Raji (cell line): Measurements from ENCODE around the gene CHD5.

Source experiments
- POLR2A ChIP-seq: IDR thresholded peaks from 2 replicates; pipeline ENCODE4 v1.6.1; 2011; ENCODE audit warnings: low read depth, low read length, control low read depth; ENCODE audit not compliant: insufficient read depth

The CHD5 gene

DNA sequence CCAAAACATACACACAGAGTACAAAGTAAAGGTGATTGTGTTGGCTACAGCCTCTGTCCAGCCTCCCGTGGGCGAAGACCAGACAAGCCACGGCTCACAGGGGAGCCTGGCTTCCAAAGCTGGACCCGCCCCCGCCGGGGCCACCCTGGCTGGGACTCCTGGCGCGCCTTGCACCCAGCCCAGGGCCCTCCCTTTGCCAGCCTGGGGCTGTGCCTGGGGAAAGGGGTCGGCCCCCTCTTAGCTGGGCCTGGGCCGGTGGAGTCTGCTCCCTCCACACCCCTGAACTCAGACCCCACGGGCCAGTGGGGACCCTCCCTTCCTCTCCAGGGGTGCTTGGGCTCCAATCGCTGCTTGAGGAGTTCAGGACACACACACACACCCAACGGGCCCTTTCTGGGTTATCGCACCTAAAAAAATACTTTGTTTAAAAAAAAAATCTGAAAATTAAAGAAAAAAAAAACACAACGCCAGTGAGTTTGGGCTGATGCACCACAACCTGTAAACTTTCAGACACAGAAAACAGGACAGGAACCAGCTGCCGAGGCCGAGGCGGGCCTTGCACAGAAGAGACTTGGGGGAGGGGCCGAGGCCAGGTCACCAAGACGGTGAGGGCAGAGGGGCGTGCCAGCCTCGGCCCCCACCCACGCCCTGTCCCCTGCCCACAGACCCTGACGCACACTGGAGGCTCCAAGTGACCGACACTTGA lies 78.1 kb downstream of the CHD5 start:
- no peak for TF ChIP-seq POLR2A

DNA sequence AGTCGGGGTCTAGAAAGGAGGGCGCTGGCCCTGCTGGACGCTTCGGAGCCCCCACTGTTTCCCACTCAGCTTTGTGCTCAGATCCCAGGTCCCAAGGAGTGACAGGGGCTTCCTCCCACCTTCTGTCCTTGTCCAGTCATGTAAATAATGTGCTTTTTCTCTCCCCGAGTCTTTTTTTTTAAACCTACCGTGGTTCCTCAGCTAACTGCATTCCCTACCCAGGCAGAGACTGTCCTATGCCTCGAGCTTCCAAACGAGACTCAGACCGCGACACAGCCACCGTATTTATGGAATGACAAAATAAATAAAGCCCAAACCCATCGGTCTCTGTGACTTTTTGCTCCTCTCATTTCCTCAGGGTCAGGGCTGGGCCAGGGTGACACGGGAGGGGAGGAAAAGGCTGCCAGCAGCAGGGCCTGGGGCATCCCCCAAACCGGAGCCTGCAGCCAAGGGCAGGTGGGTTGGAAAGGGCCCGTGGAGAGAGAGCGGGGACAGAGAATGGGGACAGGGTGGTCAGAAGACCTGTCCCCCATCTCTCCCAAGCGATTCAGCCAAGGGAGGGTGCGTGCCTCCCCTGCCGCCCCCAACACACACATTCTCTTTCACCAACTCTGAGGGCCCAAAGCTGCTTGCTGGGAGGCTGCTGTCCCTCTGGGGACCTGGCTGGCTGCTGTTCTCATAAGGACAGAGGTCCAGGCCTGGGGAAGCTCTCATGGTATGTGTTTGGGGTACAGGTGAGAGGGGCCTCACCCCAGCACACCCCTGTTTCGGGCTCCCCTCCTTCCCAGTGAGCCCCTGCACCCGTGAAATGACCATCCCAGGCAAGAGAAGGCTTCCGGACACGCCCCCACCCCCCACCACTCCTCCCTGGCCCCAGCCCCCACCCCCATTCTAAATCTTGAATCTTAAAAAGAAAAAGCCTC lies 79.0 kb downstream of the CHD5 start:
- TF ChIP-seq POLR2A: no peak

DNA sequence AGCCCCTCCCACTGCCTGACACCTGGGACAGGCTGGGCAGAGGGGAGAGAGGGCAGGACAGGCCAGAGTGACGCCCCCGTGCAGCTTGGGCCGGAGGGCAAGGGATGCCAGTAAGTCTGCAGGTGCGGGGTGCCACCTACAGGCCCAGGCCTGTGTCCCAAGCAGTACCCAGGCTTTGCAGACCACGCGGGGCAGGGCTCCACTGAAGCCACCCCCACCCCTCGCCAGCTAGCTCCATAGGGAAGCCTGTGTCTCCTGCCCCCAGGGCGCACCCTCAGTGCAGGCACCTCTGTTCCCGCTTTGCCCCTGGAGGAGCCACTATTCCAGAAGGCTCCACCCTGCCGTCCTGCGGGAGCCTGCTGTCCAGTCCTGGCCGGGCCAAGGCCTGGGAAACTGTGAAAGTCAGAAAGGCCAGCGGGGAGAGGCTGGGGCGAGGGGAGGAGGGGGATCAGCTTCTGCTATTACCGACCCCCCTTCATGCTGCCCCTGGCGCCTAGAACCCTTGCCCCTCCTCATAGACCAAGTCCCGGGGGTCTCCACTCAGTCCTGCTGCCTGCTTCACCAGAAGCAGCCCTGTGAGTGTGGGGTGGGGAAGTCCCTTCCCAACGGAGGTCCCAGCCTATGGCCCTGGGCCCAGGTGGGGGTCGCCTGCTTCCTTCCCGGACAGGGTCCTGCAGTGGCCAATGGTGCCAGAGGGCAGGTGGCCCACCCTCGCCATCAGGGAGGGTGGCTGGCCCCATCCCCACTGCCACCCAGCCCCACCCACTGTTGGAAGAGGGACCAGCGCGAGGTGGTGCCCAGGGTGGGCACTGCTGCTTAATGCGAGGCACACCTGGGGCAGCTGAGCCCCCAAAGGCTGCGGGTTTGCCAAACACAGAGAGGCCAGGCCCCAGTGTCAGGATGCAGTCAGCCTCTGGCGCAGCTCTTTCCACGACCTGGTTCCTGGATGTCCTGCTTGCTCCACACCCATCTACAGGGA lies 80.0 kb downstream of the CHD5 start:
- TF ChIP-seq POLR2A: no peak

DNA sequence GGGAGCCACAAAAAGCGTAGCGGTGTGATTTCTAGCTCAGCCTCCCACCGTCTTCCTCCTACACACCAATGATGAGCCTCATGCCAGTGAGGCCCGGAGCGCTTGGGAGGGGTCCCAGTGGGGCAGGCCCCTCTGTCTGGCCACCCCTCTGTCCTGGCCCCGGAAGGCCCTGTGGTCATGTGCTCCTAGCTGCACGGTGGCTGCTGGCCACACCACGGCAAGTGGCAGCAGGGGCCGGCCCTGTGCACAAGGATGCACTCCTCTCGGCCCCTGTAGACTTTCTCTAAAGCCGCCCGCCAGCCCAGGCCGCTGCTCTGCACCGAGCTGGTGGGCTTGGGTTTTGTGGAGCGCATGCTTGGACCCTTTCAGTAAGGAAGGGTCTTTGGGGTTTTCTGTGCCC lies 80.8 kb downstream of the CHD5 start:
- TF ChIP-seq POLR2A: no peak

DNA sequence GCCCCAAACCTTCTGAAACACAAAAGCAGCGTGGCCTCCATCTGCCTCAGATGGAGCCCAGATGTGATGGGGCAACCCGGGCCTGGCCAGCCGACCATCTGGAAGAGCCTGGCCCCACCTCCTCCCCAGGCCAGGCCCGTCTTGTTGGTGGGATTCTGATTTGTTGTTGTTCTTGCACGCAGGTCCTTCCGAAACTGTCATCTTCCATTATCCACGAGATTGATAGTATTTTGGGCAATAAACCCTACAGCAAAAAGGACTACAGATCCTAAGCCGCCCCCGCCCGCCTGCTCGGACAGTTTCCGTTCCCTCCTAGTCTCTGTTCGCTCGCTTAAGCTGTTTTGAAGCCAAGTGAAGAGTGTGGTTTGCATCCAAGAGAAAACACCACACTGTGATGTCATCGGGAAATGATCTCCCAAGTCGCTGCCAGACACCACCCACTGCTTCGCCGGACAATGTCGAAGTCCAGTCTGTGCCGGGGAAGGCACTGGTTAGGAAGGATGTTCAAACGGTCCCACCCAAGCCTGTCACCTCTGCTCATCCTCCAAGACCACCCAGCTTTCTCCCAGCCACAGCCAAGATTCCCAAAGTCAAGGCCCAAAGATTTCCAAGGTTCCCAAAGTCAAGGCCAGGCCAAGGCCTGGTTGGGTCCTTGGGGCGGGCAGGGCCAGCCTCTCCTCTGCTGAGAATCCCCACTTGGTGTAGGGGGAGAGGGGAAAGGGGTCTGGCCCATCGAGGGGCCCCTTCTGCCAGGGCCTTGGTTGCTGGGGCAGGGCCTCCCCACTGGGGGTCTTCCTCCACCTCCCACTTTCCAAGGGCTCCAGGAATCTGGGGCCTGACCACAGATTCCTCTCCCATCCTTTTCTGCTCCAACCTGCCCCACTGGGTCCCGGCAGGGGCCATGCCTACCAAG lies 81.6 kb downstream of the CHD5 start:
- no peak for TF ChIP-seq POLR2A

DNA sequence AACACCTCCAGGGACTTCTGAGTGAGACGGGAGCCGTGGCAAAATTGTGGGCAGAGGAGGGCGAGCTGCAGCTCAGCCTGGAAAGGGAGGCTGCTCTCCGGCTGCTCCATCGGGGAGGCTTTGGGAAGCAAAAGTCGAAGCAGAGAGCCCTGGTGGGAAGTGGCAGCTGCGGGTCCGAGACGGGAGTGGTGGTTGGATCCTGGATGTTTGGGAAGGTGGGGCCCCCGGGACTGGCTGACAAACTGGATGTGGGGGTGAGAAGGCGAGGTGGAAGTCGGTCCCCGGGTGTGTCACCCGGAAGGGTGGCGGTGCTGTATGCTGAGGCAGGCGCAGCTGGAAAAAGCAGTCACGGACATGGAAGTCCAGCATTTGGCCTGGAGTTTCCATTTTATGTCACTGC lies 82.3 kb downstream of the CHD5 start:
- no peak for TF ChIP-seq POLR2A

DNA sequence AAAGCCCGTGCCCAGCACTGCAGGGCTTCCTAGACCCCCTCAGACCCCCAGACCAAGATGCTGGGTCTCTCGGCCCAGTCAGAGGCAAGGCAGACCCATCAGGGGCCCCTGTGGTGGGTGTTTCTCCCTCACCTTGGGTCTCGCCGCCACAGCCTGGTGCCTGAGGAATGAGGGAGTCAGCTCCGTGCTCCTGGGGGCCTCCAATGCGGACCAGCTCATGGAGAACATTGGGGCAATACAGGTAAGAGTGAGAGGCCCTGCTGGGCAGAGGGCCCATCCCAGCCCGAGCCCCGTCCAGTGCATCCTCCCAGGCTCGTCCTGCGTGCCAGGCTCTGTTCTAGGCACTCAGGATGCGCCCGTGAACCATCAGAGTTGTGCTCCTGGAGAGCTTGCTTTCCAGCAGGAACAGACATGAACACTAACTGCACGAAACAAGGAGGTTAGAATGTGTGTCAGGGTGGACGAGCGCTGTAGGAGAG lies 83.0 kb downstream of the CHD5 start:
- no peak for TF ChIP-seq POLR2A

DNA sequence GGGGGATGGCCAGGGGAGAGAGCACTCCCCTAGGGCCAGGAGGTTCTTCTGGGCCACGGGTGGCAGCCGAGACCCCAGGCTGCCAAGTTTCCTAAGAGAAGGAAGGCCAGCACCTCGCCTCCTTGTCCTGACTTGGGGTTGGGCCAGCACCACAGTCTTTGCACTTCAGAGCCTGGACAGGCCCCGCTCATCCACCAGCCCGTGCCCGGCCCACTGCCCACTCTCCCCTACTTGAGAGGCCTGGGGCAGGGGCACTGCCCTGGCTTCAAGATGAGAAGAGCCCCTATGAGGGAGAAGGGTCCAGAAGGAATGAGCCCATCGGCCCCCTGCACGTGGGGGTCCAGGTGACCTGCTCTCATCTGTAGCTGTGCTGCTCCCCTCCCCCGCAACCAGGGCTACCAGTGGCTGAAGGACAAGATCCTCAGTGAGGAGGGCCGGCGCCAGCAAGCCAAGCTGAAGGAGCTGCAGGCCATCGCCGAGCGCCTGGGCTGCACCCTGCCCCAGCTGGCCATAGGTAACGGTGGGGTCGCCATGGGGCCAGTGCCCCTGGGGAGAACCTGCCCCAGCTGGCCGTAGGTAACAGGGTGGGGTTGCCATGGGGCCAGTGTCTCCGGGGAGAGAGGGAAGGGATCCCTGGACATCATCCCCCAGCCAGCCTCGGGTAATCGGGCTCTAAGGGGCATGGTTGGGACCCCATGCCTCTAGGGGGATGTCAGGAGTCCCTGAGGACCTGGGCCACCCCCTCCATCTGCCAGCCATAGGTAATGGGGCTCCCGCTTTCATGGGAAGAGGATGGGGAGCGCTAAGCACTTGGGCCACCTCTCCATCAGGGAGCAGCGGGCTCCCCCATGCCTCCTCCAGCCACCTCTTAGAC lies 83.6 kb downstream of the CHD5 start:
- no peak for TF ChIP-seq POLR2A

DNA sequence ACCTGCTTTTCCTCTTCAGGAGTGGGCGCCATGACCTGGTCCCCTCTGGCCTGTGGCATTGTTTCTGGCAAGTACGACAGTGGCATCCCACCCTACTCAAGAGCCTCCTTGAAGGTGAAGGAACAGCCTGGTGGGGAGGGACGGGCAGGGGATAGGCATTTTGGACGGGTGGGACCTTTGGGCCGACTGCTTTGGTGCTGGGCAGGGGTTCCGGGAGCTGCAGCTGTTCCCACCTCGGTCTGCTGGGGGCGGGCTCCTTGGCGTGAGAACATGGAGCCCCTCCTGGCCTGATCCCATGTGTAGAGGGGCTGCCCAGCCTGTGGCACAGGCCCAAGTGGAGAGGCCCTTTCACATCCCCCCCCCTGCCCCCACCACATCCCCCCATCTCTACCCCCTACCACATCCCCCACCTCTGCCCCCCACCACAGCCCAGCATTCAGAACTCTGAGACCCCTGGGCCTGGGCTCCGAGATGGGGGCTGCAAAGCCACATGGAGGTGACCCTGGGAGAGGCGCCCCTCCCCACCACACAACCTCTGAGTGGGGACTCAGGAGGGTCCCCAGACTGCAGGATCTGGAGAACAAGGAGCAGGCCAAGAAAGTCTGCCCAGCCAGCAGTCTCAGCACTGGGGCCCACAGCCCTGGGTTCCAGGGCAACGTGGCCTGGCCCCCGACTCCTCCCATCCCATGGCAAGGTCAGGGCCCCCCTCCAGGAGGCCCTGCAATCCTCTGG lies 84.4 kb downstream of the CHD5 start:
- TF ChIP-seq POLR2A: no peak

DNA sequence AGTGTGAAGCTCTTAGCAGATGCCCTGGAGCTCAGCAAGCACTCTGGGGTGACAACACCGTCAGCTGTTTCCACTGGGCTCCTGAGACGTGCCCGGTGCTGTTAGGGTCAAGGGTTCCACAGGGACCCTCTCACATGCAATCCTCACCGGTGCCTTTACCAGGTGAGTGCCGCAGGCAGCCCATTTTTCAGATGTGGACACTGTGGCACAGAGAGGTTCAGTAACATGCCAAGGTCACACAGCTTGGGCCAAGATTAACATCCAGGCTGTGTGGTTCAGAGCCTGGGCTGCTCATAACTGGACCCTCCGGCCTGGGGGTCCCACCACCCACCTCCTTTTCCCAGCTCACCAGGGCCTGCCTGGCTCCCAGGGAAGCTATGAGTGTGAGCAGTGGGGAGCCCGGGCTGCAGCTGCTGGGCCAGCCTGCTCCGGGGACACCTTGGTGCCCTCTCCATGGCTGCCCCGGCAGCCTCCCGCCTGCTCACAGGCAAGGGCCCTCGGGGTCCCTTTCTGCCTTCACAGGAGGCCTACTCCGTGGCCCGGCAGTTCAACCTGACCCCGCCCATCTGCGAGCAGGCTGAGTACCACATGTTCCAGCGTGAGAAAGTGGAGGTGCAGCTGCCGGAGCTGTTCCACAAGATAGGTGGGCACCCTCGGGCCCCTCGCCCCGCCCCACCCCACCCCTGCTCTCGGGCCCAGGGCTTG lies 85.2 kb downstream of the CHD5 start:
- TF ChIP-seq POLR2A: no peak

DNA sequence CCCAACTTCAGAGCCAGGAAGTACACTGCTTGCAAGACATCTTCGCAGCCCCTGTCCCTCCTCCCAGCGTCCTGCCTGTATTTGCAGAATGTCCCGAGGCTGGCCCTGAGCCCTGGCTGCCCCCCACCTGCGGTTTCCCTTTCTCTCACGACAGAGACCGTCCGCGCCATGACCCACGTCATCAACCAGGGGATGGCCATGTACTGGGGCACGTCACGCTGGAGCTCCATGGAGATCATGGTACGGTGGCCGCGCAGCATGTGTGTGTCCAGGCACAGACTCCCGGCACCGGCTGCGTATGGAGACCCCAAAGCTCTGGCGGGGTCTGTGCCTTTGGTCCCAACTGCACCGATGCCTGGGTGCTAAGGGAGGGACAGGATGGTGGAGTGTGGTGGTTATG lies 85.9 kb downstream of the CHD5 start:
- no peak for TF ChIP-seq POLR2A

DNA sequence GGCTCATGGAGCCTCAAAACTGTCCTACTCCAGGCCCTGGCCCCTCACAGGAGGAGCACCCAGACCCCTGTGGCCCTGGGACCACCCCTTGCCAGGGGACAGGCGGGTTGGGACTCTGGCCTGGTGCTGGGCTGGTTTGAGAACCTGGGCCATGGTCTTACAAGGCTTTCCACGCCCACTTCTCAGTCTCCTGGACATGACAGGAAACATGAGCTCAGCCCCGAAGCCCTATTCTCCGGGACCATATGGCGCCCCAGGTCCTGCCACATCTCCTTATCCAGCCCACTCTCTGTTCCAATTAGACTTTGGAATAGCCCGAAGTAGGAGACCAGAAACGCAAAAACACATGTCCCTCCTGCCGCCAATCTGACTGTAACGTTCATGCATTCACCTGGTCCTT lies 86.5 kb downstream of the CHD5 start:
- TF ChIP-seq POLR2A: no peak
